GM06990 (cell line): ENCODE results near the gene MAML2.

ENCODE experiments used
- DNase-seq: peaks from one replicate; pipeline ENCODE4 v3.0.0-alpha.2; 2011; ENCODE audit not compliant: insufficient read length; ENCODE audit errors: extremely low read depth
- H3K27me3 ChIP-seq: replicated peaks from 2 replicates; pipeline ENCODE4 v1.6.0; 2011; ENCODE audit warnings: low read length; ENCODE audit not compliant: control insufficient read depth, insufficient read depth
- H3K36me3 ChIP-seq: 2 replicates; pipeline ENCODE4 v1.5.1; 2011; ENCODE audit warnings: low read length; ENCODE audit not compliant: control insufficient read depth, insufficient read depth
- H3K4me3 ChIP-seq: replicated peaks from 2 replicates; pipeline ENCODE4 v1.5.1; 2011; ENCODE audit warnings: low read depth, mild to moderate bottlenecking, control low read depth, low read length
- CTCF ChIP-seq: IDR thresholded peaks from 2 replicates; pipeline ENCODE4 v1.5.1; 2011; ENCODE audit warnings: low read length, control low read depth, mild to moderate bottlenecking, inconsistent platforms; ENCODE audit not compliant: insufficient read depth, poor library complexity, severe bottlenecking

The MAML2 gene

GRCh38 chr11:96151501-96151900 lies 191.5 kb downstream of the MAML2 start:
- no peak for DNase-seq
- no peak for TF ChIP-seq CTCF
- Histone ChIP-seq H3K27me3 (no peaks in the 10 kb centered on the region), H3K4me3 (no peak overlapping the region), H3K36me3 (no peaks in the 10 kb centered on the region)

- Histone ChIP-seq H3K36me3 (no peaks in the 10 kb centered on the region), H3K4me3 (no peak overlapping the region), H3K27me3 (no peaks in the 10 kb centered on the region)
- no peak for DNase-seq
- TF ChIP-seq CTCF, result no peak
Measured at GRCh38 chr11:96150609-96151008, 192.4 kb downstream of the MAML2 start.

GRCh38 chr11:96149743-96150555 lies 193.0 kb downstream of the MAML2 start:
- DNase-seq, result no peak
- Histone ChIP-seq H3K36me3 (no peaks in the 10 kb centered on the region), H3K4me3 (no peak overlapping the region), H3K27me3 (no peaks in the 10 kb centered on the region)
- no peak for TF ChIP-seq CTCF

- Histone ChIP-seq H3K36me3 (no peaks in the 10 kb centered on the region), H3K27me3 (no peaks in the 10 kb centered on the region), H3K4me3 (no peak overlapping the region)
- no peak for TF ChIP-seq CTCF
- DNase-seq, result no peak
Measured at GRCh38 chr11:96147906-96148486, 195.0 kb downstream of the MAML2 start.

GRCh38 chr11:96147186-96147585 lies 195.8 kb downstream of the MAML2 start:
- Histone ChIP-seq H3K4me3 (no peak overlapping the region), H3K36me3 (no peaks in the 10 kb centered on the region), H3K27me3 (no peaks in the 10 kb centered on the region)
- DNase-seq, result no peak
- TF ChIP-seq CTCF, result no peak

- H3K36me3 ChIP-seq, result no peaks in the 10 kb centered on the region
- H3K4me3 ChIP-seq, result no peak overlapping the region
- H3K27me3 ChIP-seq, result no peaks in the 10 kb centered on the region
- no peak for TF ChIP-seq CTCF
- DNase-seq, result no peak
Measured at GRCh38 chr11:96146765-96147164, 196.2 kb downstream of the MAML2 start.
